Measurements from ENCODE around the gene MB21D2. TPM values are rescaled to one million over a fixed set of nuclear protein-coding genes. Genes with fewer than 3 reads are reported as not detected.

MB21D2 gene
- total and polyA plus RNA-seq, 9 donors, result 4.5 to 13.9 (median 6.0) TPM

DNA sequence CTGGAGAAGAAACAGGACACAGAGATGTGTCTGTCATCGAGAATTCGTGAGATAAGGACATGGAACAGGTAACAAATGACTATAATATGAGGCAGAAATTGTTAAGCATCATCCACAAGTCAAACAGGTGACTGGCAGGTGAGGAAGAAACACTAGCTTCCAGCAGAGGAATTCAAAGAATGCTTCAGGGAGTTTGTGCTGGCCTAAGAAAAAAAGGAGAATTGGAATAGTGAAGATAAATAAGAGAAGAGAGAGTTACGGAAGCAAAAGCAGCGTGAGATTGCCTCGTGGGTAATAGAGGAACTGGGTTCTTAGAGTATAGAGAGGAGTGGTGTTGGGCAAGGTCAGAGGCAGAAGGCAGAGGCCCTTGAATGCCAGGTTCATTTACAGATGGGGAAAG, 167.5 kb downstream of the MB21D2 start:
- no peak for DNase-seq
- intact Hi-C loops (cut with DNase I), result no loop called here
- no peaks in the 10 kb centered on the region for H3K9me3 ChIP-seq
- no peaks in the 10 kb centered on the region for H3K27me3 ChIP-seq
- H3K4me1 ChIP-seq (ENCODE audit: insufficient read depth), result no peaks in the 10 kb centered on the region
- H3K4me3 ChIP-seq, result no peak overlapping the region
- H3K27ac ChIP-seq, result no peak overlapping the region
- H3K36me3 ChIP-seq, result no peaks in the 10 kb centered on the region
- WGBS, 3 donors, result 32 to 56% (median 52%) methylated on average over 5 of the region's 5 CpGs
- TF ChIP-seq, protein P1, sequence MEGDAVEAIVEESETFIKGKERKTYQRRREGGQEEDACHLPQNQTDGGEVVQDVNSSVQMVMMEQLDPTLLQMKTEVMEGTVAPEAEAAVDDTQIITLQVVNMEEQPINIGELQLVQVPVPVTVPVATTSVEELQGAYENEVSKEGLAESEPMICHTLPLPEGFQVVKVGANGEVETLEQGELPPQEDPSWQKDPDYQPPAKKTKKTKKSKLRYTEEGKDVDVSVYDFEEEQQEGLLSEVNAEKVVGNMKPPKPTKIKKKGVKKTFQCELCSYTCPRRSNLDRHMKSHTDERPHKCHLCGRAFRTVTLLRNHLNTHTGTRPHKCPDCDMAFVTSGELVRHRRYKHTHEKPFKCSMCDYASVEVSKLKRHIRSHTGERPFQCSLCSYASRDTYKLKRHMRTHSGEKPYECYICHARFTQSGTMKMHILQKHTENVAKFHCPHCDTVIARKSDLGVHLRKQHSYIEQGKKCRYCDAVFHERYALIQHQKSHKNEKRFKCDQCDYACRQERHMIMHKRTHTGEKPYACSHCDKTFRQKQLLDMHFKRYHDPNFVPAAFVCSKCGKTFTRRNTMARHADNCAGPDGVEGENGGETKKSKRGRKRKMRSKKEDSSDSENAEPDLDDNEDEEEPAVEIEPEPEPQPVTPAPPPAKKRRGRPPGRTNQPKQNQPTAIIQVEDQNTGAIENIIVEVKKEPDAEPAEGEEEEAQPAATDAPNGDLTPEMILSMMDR (IDR thresholded peaks at IDR 0.05), result no peak
- TF ChIP-seq EP300 (IDR thresholded peaks at IDR 0.05) (no peak), POLR2A (IDR thresholded peaks at IDR 0.05) (no peak)

DNA sequence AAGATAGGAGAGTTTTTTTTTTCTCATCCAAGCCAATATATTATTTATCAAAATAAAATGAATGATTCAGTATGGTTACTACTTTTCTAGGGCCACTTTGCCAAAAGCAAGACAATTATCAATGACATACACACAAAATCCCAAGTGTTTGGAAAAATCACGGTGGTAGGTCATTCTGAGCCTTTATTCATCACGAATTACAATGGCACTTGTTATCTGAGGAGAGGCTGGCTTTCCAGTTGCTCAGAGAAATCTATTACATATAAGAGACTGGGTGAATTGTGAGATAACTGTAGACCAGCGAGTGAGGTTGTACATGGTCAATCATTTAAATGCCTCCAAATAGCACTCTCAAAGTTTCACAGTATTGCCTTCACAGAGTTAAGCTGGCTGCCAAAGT, 169.9 kb downstream of the MB21D2 start:
- Histone ChIP-seq H3K4me1 (ENCODE audit: insufficient read depth) (no peaks in the 10 kb centered on the region), H3K9me3 (no peaks in the 10 kb centered on the region), H3K36me3 (no peaks in the 10 kb centered on the region), H3K27ac (no peak overlapping the region), H3K4me3 (no peak overlapping the region), H3K27me3 (no peaks in the 10 kb centered on the region)
- WGBS, 3 donors, result 41 to 55% (median 50%) methylated on average over 3 of the region's 3 CpGs
- DNase-seq, result no peak
- TF ChIP-seq, protein P1 (IDR thresholded peaks at IDR 0.05), result no peak
- TF ChIP-seq POLR2A (IDR thresholded peaks at IDR 0.05), result no peak
- no peak for TF ChIP-seq EP300 (IDR thresholded peaks at IDR 0.05)
- intact Hi-C loops (cut with DNase I), result no loop called here

DNA sequence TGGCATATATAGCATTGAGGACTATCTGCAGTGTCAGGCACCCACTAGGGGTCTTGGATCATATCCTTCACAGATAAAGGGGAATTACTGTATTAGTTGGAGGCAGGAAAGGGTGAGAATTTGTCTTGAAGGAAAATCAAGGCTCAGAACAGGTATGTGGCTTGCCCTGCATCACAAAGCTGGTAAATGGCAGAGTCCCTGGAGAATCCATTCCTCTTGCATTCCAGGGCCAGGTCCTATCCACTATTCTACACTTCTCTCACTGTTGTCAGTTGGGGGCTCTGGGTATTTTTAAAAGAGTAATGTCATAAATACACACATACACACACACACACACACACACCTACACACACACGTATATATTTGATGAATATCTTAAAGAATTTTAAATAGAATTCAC, 170.5 kb downstream of the MB21D2 start:
- Histone ChIP-seq H3K36me3 (no peaks in the 10 kb centered on the region), H3K9me3 (no peaks in the 10 kb centered on the region), H3K4me1 (ENCODE audit: insufficient read depth) (no peaks in the 10 kb centered on the region), H3K4me3 (no peak overlapping the region), H3K27ac (no peak overlapping the region), H3K27me3 (no peaks in the 10 kb centered on the region)
- TF ChIP-seq, protein P1 (IDR thresholded peaks at IDR 0.05), result no peak
- TF ChIP-seq POLR2A (IDR thresholded peaks at IDR 0.05) (no peak), EP300 (IDR thresholded peaks at IDR 0.05) (no peak)
- 54 to 72% (median 67%) methylated on average over 1 of the region's 1 CpG for WGBS, 3 donors
- DNase-seq, result no peak
- intact Hi-C loops (cut with DNase I), result no loop called here

Other genes with a start within 250 kb of the MB21D2 start
- 1 to 10 TPM in 4 of 7 donors, under 1 TPM in 3; 0.24 to 2.8 (median 1.2) TPM for gene FGF12, start 190.3 kb downstream of the MB21D2 start, total RNA-seq
- gene FGF12, start 190.3 kb downstream of the MB21D2 start, polyA plus RNA-seq, result 1 to 10 TPM; 1.7 to 4.0 TPM